Caki2 (cell line): ENCODE results near the gene UBQLN3. TPM values are rescaled to one million over a fixed set of nuclear protein-coding genes. Genes with fewer than 3 reads are reported as not detected.
A peak's percentile ranks its signal among the peaks of the same experiment; 100 is the strongest.

Experiments
- DNase-seq: peaks from one replicate; pipeline ENCODE4 v3.0.0-alpha.2; 2015; ENCODE audit warnings: low read depth
- in situ Hi-C: cut with HindIII; loops from 2 replicates; pipeline ENCODE4 v1.10.0; 2016; ENCODE audit warnings: low sequenced_read_pairs, low pct_unique_long_range_greater_than_20kb, mixed read lengths
- total RNA-seq: library from RNA; depleted of rRNA; stranded (reverse); fragments of >200 nt; shearing (Covaris generic); gene quantifications from 2 replicates; pipeline ENCODE4 v1.2.3, GENCODE V29; 2014; ENCODE audit warnings: low replicate concordance

Gene UBQLN3
- total RNA-seq, 1 experiment from 2014 or later: not detected

DNA sequence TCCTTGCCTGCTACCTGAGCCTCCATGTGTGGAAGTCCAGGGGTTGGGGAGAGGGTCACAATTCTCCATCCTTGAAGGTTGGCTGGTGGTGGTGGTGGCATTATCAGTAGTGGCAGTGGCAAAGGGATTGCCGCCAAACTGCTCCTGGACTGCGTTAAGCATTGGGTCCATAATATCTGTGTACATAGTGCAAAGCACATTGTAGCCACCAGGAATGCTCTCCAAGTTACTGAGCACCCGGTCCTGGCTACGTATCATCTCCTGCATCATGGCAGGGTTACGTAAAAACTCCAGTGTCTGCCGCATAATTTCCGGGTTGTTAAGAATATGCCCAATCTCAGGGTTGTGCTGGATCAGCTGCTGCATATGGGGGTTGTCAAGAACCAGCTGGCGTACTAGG is 1.2 kb downstream of the UBQLN3 start:
- no peak for DNase-seq
- in situ Hi-C loops: no loop called here

DNA sequence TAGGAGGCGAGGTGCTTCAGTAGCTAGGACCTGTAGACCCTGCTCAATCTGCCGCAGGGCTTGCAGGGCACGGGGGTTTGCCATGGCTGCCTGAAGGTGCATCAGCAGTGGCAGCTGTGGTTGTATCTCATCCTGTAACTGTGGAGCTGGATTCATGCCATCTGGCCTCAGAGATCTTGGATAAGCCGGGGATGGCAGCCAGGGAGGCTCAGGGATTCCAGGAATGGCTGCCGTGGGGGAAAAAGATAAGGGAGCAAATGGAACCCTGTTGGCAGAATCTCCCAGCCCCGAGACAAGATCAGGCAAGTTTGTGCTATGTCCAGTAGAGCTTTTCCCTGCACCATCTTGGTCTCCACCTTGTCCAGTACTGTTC is 1.8 kb downstream of the UBQLN3 start:
- in situ Hi-C loops: no loop called here
- DNase-seq: no peak

DNA sequence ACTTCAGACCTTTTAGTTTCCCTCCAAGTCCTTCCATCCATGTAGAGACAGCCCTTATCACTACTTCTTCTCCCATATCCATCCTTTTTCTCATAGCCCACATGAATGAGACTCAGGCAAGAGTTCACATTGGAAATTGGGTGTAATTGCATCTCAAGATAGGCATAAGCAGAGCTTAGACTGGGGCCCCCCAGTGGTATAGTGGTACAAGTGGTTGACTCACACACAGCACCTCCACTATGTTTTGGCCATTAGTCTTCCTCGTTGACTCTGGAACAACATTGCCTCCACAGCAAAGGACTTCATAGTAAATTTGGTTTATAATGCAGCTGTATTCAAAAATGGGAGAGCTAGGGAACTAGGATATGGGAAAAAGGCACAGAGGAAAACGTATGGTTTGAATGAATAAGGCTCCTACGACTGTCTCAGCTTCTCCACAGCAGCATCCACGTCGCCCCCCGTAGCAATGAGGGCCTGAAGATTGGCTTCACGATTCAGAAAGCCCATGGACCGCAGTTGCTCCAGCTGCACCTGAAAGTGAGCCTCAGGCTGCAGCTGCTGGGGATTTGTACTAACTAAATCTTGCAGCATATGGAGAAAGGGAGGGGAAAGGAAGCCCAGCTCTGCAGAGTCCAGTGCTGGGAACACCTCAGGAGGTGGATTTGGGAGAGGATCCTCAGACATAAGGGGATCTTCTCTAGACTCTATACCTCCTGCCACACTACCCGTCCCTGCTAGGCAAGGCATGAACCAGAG is 2.4 kb downstream of the UBQLN3 start:
- DNase-seq: no peak
- in situ Hi-C loops: no loop called here

DNA sequence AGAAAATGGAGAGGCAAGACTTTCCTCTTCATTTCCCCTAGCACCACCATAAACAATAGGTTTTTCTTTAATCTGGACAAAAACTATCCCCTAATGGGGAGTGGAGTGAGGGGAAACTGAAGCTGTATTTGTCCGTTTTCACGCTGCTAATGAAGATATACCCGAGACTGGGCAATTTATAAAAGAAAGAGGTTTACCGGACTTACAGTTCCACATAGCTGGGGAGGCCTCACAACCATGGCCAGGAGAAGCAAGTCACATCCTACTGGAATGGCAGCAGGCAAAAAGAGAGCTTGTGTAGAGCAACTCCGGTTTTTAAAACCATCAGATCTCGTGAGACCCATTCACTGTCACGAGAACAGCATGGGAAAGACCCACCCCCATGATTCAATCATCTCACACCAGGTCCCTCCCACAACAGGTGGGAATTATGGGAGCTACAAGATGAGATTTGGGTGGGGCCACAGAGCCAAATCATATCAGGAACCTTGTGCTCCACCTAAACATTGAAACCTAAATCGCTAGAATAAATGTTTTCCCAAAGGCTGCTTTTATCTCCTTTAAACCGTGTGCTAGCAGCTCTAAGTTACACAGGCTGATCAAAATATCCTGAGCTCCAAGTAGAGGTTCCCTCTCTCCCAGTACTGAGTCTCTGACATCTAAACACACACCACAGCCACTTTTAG is 4.3 kb downstream of the UBQLN3 start:
- in situ Hi-C loops: no loop called here
- no peak for DNase-seq

DNA sequence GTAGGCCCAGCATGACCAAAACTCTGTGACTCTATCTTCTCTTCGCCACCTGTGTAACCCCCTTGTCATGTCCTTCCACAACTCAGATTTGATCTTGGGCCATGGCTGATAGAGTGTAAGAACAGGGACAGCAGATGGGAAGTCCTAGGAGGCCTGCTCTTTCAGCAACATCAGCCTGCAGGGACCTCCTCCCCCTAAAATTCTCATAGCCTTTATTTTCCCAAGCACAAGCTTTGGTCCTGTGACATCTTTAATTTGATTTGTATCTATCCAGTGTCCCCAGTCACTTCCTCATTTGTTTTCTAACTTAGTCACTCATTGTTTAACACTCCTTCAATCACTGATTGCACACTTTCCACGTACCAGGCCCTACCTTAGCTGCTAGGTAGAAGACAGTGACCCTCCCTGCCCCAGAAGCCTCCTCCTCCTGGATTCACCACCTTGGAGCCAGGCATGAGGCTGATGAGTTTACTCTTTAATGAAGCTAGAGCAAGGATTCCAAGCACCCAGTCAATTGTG is 5.3 kb downstream of the UBQLN3 start:
- in situ Hi-C loops: no loop called here
- DNase-seq: no peak

DNA sequence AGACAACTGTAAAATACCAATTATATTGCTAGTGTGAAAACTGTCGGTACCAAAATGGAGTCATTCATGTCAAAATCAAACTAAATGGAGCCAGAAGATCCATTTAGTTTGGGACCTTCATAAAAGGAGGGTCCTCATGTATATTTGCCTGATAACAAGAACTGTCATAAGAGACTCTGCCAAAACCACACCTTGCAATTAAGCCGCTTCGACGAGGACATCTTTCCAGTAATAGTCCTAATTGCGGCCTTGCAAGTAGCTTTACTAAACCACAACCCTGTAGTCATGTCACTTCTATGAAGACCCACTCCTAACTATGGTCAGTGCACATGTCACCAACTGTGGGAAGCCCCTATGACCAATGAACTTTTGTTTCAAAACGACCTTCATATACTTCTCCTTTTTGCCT is 9.4 kb downstream of the UBQLN3 start:
- in situ Hi-C loops: no loop called here

DNA sequence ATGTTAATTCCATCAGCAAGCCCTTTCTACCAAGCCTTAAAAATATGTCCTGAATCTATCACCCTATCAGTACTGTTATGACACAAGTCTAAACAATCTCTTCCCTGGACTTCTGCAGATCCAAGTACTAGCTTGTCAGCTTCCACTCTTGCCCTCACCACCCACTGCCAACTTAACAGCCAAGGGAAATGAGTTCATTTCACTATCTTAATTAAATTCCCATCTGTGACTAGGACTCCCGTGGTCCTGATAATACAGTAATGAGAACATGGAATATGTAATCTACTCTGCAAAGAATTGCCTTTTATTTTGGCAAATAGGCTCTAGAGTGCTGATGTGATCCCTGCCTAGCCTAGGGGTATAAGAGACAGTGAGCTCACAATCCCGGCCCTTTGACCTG is 10.1 kb downstream of the UBQLN3 start:
- in situ Hi-C loops: no loop called here
- no peak for DNase-seq

More for the DNA sequence above, 9.4 kb downstream of the UBQLN3 start:
- no peak for DNase-seq

DNA sequence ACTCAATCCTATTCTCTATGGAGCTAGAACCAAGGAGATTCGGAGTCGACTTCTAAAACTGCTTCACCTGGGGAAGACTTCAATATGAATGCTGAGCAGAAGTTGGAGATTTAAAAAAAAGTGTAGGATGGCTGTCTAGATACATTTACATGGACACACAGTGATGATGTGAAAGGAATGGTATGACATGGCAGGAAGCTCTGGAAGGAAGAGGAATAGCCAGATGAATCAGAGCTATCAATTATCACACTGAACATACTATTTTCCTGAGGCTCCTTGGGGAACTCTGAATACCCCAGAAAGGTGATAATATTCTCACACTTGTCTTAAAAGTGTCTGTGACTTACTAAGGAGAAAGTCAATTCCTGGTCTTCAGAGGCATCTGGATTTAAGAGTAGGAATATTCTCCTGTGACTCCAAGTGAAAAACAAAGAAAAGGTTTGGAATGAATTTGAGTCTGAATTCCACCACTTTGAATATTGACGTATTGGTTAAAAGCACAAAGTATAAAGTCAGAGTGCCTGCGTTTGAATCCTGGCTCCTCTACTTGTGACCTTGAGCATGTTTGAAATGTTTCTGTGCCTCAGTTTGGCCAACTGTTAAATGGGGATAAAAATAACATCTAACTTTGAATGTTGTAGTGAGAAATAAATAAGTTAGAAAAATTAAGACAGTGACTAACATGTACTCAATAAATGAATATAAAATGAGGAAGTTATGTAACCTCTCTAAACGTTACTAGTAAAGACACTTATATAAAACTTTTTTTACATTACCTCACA is 20.0 kb downstream of the UBQLN3 start:
- in situ Hi-C loops: no loop called here
- no peak for DNase-seq

DNA sequence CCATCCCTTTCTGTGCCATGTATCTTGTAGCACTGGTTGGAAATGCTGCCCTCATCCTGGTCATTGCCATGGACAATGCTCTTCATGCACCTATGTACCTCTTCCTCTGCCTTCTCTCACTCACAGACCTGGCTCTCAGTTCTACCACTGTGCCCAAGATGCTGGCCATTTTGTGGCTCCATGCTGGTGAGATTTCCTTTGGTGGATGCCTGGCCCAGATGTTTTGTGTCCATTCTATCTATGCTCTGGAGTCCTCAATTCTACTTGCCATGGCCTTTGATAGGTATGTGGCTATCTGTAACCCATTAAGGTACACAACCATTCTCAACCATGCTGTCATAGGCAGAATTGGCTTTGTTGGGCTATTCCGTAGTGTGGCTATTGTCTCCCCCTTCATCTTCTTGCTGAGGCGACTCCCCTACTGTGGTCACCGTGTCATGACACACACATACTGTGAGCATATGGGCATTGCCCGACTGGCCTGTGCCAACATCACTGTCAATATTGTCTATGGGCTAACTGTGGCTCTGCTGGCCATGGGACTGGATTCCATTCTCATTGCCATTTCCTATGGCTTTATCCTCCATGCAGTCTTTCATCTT is 20.9 kb downstream of the UBQLN3 start:
- DNase-seq: no peak
- in situ Hi-C loops: no loop called here

DNA sequence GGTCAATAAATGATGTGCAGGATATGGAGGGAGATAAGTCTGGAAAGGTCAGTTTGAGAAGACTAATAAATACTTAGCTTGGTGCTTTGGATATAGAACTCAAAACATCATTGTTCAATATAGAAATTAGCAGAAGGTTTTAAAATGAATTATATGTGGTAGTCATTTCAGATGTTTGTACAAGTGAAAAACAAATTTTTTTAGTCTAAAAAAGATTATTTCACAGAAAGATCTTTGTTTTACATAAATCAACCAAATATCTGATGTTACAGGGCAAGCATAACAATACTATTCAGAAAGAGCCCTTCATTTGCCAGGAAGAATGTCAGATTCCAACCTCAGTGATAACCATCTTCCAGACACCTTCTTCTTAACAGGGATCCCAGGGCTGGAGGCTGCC is 21.4 kb downstream of the UBQLN3 start, which contains the start of gene OR52D1:
TSS of gene OR52D1 (plus strand) at position 301 of the 400 bp plus-strand sequence. CDS start at position 323, 22 bp downstream.
- DNase-seq: no peak
- in situ Hi-C loops: no loop called here

DNA sequence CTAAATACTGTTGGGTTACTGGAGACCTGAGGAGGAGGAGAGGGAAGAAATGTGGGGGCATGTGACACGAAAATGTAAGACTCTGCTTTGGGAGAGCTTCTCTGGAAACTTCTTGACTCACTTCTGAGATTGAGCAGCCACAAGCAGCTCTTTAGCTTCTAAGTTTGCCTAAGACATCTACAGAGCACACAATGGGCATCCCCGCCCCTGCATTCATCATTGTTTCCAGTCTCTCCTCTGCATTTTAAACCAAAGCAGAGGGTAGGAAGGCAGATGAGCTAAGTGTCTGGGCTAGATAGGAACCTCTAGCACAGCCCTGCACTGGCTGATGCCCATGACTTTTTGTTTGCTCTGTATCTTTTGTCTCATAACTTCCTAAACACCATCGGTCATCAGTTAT is 23.3 kb downstream of the UBQLN3 start:
- no peak for DNase-seq
- in situ Hi-C loops: no loop called here

DNA sequence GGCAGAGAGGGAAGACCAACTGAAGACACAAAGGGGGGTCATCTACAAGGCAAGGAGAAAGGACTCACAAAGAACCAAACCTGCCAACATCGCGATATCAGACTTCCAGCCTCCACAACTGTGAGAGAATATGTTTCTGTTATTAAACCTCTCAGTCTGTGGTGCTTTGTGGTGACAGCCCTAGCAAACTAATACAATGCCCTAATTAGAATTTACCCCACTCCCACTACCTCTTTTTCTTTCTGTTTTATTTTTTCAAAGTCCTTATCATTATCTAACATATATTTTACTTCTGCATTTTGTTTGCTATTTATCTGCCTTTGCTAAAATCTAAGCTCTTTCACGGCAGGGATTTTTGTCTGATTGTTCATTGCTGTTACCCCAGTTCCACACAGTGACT is 23.8 kb downstream of the UBQLN3 start:
- no peak for DNase-seq
- in situ Hi-C loops: no loop called here

DNA sequence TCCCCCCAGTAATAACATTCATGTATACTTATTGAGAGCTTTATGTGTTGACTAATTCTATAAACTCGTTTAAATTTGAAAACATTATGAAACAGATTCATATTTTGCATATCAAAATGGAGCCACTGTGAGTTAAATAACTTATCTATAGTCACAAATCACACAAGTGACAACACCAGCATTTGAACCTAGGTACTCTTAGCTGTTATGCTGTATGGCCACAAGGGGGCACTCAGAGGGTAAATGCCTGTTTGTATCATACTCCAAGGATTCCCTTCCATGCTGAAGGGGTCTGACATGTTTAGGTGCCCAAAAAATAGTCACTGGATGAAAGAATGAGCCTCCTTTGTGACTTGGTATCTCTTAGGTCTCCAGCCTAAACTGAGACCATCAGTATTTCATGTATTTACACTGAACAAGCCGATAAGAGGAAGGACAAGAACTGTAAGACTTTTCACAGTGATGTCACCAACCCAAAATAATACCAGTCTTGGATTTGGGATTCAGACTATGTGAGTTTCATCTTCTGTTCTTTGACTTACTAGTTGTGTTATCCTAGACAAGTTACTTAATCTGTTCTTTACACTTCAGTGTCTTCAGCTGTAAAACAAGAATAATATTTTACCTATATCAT is 33.5 kb downstream of the UBQLN3 start:
- peak; percentile 8 for DNase-seq
- in situ Hi-C loops: no loop called here

DNA sequence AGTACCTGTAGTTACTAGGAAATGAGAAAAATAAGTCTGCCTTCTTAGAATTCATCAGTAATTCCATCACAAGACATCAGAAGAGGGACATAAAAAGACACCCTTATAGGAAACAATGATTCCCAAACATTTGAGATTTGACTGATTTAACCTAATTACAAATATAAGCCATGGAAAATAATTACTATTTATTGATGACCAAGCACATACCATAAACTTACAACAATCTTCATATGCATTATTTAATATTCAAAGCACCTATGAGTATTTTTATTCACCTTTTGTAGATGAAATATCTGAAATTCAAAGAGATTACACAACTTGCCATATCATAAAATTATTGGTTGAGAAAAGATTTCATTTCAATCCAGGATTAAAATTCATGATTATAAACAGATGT is 35.8 kb downstream of the UBQLN3 start:
- no peak for DNase-seq
- in situ Hi-C loops: no loop called here

DNA sequence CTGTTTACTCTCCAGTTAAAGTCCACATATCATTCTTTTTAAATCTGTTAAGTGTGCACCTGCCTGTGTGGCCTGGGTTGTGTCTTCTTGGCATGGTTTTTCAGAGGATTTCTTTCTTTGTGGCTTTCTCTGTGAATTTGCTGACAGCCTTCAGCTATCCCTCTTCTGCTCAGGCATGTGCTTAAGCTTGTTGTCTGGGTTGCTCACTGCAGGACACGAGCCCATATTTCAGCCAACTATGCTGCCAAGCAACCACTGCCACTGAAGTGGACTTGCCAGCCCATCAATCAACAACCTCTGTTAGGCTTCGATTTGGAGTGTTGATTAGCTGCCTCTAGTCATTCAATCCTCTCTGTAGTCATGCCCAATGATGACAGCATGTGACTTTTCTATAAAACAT is 42.2 kb downstream of the UBQLN3 start:
- DNase-seq: no peak
- in situ Hi-C loops: no loop called here

DNA sequence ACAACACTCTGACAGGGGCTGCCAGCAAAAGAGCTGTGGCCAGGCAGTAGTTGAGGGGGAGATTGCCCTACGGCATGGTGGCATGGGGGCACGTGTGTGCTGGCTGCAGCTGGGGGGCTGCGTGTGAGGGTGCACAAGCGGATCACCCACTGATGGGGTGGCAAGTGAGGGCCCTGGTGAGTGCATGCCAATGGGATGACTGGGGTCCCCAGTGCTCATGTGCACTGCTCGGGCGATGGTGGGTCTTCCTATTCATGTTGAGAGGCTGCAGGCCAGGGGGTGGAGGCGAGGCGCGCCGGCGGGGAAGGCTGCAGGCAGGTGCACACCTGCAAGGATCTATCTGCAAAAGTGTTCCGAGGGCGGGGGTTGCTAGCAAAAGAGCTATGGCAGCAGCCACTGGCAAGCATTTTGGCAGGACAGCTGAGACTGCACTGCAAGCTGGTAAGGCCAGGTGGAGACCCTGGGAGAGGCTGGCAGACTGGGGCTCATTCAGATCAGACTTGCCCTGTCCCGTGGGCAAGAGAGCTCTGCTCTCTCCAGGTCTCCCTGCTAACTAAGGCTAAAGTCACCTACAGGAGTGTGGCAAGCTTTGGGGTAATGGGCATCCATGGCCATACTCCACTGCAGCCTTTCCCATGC is 48.7 kb downstream of the UBQLN3 start:
- in situ Hi-C loops: no loop called here
- no peak for DNase-seq
